Activated CD4-positive, alpha-beta T cell treated with anti-CD3 and anti-CD28 coated beads for 36 hours (primary cell): Measurements from ENCODE around the gene OTX2. TPM values are rescaled to one million over a fixed set of nuclear protein-coding genes. Genes with fewer than 3 reads are reported as not detected.

Experiments
- ATAC-seq: fragments of 200-7000 bp; cut with Tn5 transposase; one replicate; pipeline ENCODE4 v1.10.0; 2021; ENCODE audit warnings: mild to moderate bottlenecking, moderate library complexity
- CTCF ChIA-PET: fragments of 350-600 bp; sonication (Branson Sonifier 250); formaldehyde crosslinking; loops from one replicate; lab custom pipeline; 2021; ENCODE audit warnings: antibody characterized with exemption; lab: Charles Lee
- POLR2A ChIA-PET: fragments of 350-600 bp; sonication (Branson Sonifier 250); formaldehyde crosslinking; loops from one replicate; lab custom pipeline; 2021; ENCODE audit warnings: antibody characterized with exemption, inconsistent platforms; lab: Charles Lee
- DNase-seq: peaks from one replicate; pipeline ENCODE4 v3.0.0-alpha.2; 2020
- H3K27ac Mint-ChIP-seq: one replicate; pipeline ENCODE4 v1.8.0; 2021; ENCODE audit warnings: mixed read lengths
- H3K27me3 Mint-ChIP-seq: one replicate; pipeline ENCODE4 v1.8.0; 2021; ENCODE audit warnings: mixed read lengths
- H3K36me3 Mint-ChIP-seq: one replicate; pipeline ENCODE4 v1.8.0; 2021; ENCODE audit warnings: low read depth, mixed read lengths
- H3K4me1 Mint-ChIP-seq: one replicate; pipeline ENCODE4 v1.8.0; 2021; ENCODE audit warnings: mixed read lengths
- H3K4me3 Mint-ChIP-seq: one replicate; pipeline ENCODE4 v1.8.0; 2021; ENCODE audit warnings: mild to moderate bottlenecking, moderate library complexity, mixed read lengths
- H3K9me3 Mint-ChIP-seq: one replicate; pipeline ENCODE4 v1.8.0; 2021; ENCODE audit warnings: low read depth, mixed read lengths
- intact Hi-C, 2 experiments: fragments of 100-400 bp; cut with DNase I in 1 of 2; cut with micrococcal nuclease in 1 of 2; formaldehyde crosslinking; loops; one replicate each; pipeline versions ENCODE4 v1.14.2 to v1.15.1; 2022 to 2024; cut with DNase I, micrococcal nuclease
- total RNA-seq, 2 experiments: library from RNA; stranded (reverse); gene quantifications; one replicate each; pipeline ENCODE4 v1.2.3, GENCODE V29; 2021

Gene OTX2
- total RNA-seq, 2 experiments from 2014 or later, result not detected

DNA sequence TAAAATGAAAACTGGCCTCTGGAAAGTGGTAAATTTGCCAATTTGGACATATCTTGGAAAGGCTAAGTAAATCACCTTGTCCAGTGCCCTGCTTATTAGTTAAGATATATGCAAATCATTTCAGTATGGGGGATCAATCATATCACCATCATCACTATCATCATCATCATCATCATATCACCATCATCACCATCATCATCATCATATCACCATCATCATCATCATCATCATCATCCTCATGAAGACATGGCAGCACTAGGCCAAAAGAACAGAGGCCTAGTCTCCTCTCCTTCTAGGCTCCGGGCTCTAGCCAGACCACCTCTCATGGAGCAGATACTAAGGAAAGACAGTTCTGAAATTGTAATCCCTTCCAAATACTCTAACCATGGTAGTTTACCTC, 20.3 kb downstream of the OTX2 start:
- Mint-ChIP-seq H3K4me1 (no peaks in the 10 kb centered on the region), H3K27me3 (peaks cover 45% of the 10 kb centered on the region), H3K9me3 (no peaks in the 10 kb centered on the region), H3K4me3 (no peak overlapping the region), H3K27ac (no peak overlapping the region), H3K36me3 (no peaks in the 10 kb centered on the region)
- ChIA-PET CTCF (no interaction called here), POLR2A (no interaction called here)
- ATAC-seq, result no peak
- intact Hi-C loops, result no loop called here
- DNase-seq, result no peak

GRCh38 chr14:56787530-56787929, 22.7 kb downstream of the OTX2 start:
- intact Hi-C loops, result no loop called here
- no peak for DNase-seq
- no peaks in the 10 kb centered on the region for H3K36me3 Mint-ChIP-seq
- H3K27me3 Mint-ChIP-seq, result peaks cover 37% of the 10 kb centered on the region
- CTCF ChIA-PET, result no interaction called here
- H3K9me3 Mint-ChIP-seq, result no peaks in the 10 kb centered on the region
- no peak for ATAC-seq
- POLR2A ChIA-PET, result no interaction called here
- H3K4me3 Mint-ChIP-seq, result no peak overlapping the region
- H3K4me1 Mint-ChIP-seq, result no peaks in the 10 kb centered on the region
- H3K27ac Mint-ChIP-seq, result no peak overlapping the region

DNA sequence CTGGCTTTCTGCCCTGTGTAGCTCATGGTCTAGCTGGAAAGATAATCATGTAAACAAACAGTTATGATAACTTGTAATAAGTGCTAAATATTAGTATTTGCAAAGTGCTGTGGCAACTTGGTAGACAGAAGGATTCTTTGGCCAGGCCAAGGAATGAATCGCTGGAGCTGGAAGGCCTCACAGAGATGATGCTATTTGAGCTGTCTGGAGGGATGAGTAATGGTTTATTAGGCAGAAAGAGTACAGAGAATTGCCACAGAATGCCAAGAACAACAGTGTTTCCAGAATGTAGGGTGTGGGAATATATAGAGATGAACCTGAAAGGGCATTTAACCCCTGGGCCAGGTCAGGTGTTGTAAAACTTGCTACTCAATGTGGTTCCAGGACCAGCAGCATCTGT, 27.6 kb downstream of the OTX2 start:
- POLR2A ChIA-PET, result no interaction called here
- no peak for DNase-seq
- intact Hi-C loops, result no loop called here
- no peak overlapping the region for H3K4me3 Mint-ChIP-seq
- H3K4me1 Mint-ChIP-seq, result no peaks in the 10 kb centered on the region
- CTCF ChIA-PET, result no interaction called here
- H3K9me3 Mint-ChIP-seq, result no peaks in the 10 kb centered on the region
- H3K36me3 Mint-ChIP-seq, result no peaks in the 10 kb centered on the region
- ATAC-seq, result no peak
- H3K27ac Mint-ChIP-seq, result no peak overlapping the region
- peaks cover 17% of the 10 kb centered on the region for H3K27me3 Mint-ChIP-seq

DNA sequence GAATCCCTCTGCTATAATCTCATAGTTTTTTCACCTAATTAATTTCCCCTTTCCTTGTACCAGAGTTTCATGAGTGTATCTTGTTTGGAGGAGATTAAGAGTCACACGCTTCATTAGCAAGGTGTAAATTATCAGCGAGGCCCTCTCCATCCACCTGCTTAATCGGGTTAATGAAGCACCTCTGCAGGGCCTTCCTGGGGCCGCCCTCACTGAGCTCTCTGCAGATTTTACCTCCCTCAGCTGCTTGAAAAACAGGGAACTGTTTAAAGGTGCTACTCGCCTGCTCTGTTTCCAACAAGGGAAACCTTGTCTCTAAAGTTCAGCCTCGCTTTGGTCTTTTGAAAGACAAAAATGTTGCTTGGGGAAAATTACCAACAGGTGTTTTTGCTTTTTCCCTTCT, 35.8 kb downstream of the OTX2 start:
- no peak overlapping the region for H3K4me3 Mint-ChIP-seq
- no peaks in the 10 kb centered on the region for H3K4me1 Mint-ChIP-seq
- H3K27ac Mint-ChIP-seq, result no peak overlapping the region
- peaks cover 13% of the 10 kb centered on the region for H3K27me3 Mint-ChIP-seq
- POLR2A ChIA-PET, result no interaction called here
- intact Hi-C loops, result no loop called here
- ATAC-seq (no peak), DNase-seq (no peak)
- CTCF ChIA-PET, result no interaction called here
- no peaks in the 10 kb centered on the region for H3K9me3 Mint-ChIP-seq
- H3K36me3 Mint-ChIP-seq, result no peaks in the 10 kb centered on the region

- H3K36me3 Mint-ChIP-seq, result no peaks in the 10 kb centered on the region
- ChIA-PET CTCF (no interaction called here), POLR2A (no interaction called here)
- intact Hi-C loops, result no loop called here
- H3K9me3 Mint-ChIP-seq, result no peaks in the 10 kb centered on the region
- H3K27ac Mint-ChIP-seq, result no peak overlapping the region
- ATAC-seq, result no peak
- H3K4me1 Mint-ChIP-seq, result no peaks in the 10 kb centered on the region
- no peak for DNase-seq
- peaks cover 15% of the 10 kb centered on the region for H3K27me3 Mint-ChIP-seq
- H3K4me3 Mint-ChIP-seq, result no peak overlapping the region
Measured at GRCh38 chr14:56770512-56770911, 39.8 kb downstream of the OTX2 start.

GRCh38 chr14:56760164-56760914, 49.9 kb downstream of the OTX2 start:
- CTCF ChIA-PET, result interaction anchor here (0.6 kb wide), 1 partner anchor 258 kb away, joined by 3 read pairs; no protein-coding TSS in a partner anchor
- no peaks in the 10 kb centered on the region for H3K4me1 Mint-ChIP-seq
- H3K27ac Mint-ChIP-seq, result no peak overlapping the region
- peaks cover 11% of the 10 kb centered on the region for H3K27me3 Mint-ChIP-seq
- intact Hi-C loops, result no loop called here
- POLR2A ChIA-PET, result no interaction called here
- ATAC-seq (peak; percentile 39), DNase-seq (no peak)
- H3K9me3 Mint-ChIP-seq, result no peaks in the 10 kb centered on the region
- no peak overlapping the region for H3K4me3 Mint-ChIP-seq
- H3K36me3 Mint-ChIP-seq, result no peaks in the 10 kb centered on the region

DNA sequence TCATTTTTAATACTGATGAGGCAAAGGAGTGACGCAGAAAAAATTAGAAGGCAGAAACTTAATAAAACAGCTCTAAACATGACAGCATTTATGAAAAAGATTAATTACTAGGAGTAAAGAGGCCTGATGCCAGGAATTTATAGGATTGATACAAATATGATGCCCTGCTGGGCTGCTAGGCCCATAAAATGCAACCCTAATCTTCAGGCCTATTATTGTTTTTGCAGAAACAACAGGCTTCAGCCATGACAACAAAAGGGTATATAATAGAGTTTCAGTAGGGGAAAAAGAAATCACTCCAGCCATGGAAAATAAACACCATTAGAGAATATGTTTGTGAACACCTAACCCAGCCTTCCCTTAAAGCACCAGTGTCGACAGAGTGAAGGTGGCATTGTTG, 50.6 kb downstream of the OTX2 start:
- Mint-ChIP-seq H3K9me3 (no peaks in the 10 kb centered on the region), H3K27me3 (peaks cover 11% of the 10 kb centered on the region), H3K4me1 (no peaks in the 10 kb centered on the region), H3K4me3 (no peak overlapping the region), H3K27ac (no peak overlapping the region), H3K36me3 (no peaks in the 10 kb centered on the region)
- ATAC-seq (no peak), DNase-seq (no peak)
- intact Hi-C loops, result no loop called here
- CTCF ChIA-PET, result no interaction called here
- POLR2A ChIA-PET, result no interaction called here

DNA sequence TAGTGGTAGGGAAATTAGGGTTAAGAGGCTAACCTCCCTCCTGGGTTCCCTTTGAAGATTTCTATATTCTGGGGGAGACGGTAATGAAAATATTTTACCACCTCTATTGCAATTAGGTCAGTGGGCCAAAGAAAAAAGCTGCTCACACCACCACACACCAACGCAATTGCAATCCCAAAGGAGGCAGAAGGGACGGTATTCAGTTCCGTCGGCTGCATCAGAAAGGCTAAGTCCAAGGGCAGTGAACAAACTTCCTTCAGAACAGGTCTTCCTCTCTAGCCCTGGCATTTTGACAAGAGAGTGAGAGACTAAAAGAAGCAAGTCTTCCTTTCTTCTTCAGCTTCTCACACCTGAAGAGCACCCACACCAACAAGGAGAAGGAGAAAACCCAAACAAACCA, 51.2 kb downstream of the OTX2 start:
- peaks cover 9% of the 10 kb centered on the region for H3K27me3 Mint-ChIP-seq
- no peak overlapping the region for H3K27ac Mint-ChIP-seq
- H3K4me1 Mint-ChIP-seq, result no peaks in the 10 kb centered on the region
- H3K36me3 Mint-ChIP-seq, result no peaks in the 10 kb centered on the region
- DNase-seq (no peak), ATAC-seq (no peak)
- intact Hi-C loops, result no loop called here
- POLR2A ChIA-PET, result no interaction called here
- H3K4me3 Mint-ChIP-seq, result no peak overlapping the region
- CTCF ChIA-PET, result no interaction called here
- H3K9me3 Mint-ChIP-seq, result no peaks in the 10 kb centered on the region

DNA sequence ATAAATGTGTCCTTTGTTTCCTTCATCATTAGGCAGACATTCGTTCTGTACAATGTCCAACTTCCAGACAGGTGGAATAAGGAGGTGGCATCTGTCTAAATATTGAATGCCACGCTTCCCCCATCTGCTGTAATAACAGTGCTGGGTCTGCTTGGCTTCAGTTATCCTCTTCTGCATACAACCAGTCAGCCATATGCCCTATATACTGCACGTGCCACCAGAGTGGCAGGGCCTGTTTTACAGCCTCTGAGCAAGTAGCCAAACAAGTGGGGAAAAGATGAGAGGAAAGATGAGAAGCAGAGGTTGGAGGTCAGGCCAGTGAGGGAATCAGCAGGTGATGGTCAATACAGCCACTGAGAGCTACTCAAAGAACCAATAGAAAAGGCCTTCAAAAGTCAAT, 55.4 kb downstream of the OTX2 start:
- ChIA-PET CTCF (no interaction called here), POLR2A (no interaction called here)
- H3K27me3 Mint-ChIP-seq, result peaks cover 7% of the 10 kb centered on the region
- H3K4me1 Mint-ChIP-seq, result no peaks in the 10 kb centered on the region
- intact Hi-C loops, result no loop called here
- ATAC-seq, result no peak
- no peaks in the 10 kb centered on the region for H3K36me3 Mint-ChIP-seq
- H3K4me3 Mint-ChIP-seq, result no peak overlapping the region
- no peak for DNase-seq
- H3K27ac Mint-ChIP-seq, result no peak overlapping the region
- no peaks in the 10 kb centered on the region for H3K9me3 Mint-ChIP-seq

GRCh38 chr14:56753396-56753795, 56.9 kb downstream of the OTX2 start:
- POLR2A ChIA-PET, result no interaction called here
- CTCF ChIA-PET, result interaction anchor here (0.5 to 0.6 kb wide), 2 partner anchors 15 to 226 kb away, joined by 3 to 4 read pairs; no protein-coding TSS in a partner anchor
- intact Hi-C loops, result no loop called here
- Mint-ChIP-seq H3K27me3 (peaks cover 7% of the 10 kb centered on the region), H3K27ac (no peak overlapping the region), H3K36me3 (no peaks in the 10 kb centered on the region), H3K4me1 (no peaks in the 10 kb centered on the region), H3K4me3 (no peak overlapping the region), H3K9me3 (no peaks in the 10 kb centered on the region)
- DNase-seq (no peak), ATAC-seq (no peak)

DNA sequence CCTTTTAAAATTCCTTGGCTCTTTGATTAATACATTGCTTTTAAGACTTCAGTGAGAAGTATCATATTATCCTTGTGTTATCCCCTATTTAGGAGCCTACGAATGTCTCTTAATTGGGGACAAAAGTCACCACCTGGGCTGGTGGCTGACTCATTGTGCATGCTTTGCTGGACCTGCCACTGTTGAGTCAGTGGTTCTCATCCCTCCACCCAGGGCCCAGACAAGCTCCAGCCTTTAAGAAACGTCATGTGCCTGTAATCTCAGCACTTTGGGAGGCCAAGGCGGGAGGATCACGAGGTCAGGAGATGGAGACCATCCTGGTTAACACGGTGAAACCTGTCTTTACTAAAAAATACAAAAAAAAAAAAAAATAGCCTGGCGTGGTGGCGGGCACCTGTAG, 57.9 kb downstream of the OTX2 start:
- Mint-ChIP-seq H3K27me3 (peaks cover 10% of the 10 kb centered on the region), H3K4me3 (no peak overlapping the region), H3K4me1 (no peaks in the 10 kb centered on the region), H3K27ac (no peak overlapping the region), H3K9me3 (no peaks in the 10 kb centered on the region), H3K36me3 (no peaks in the 10 kb centered on the region)
- ChIA-PET POLR2A (interaction anchor here (0.5 kb wide), 1 partner anchor 191 kb away, joined by 3 read pairs; no protein-coding TSS in a partner anchor), CTCF (no interaction called here)
- ATAC-seq, result no peak
- DNase-seq, result no peak
- intact Hi-C loops, result no loop called here

DNA sequence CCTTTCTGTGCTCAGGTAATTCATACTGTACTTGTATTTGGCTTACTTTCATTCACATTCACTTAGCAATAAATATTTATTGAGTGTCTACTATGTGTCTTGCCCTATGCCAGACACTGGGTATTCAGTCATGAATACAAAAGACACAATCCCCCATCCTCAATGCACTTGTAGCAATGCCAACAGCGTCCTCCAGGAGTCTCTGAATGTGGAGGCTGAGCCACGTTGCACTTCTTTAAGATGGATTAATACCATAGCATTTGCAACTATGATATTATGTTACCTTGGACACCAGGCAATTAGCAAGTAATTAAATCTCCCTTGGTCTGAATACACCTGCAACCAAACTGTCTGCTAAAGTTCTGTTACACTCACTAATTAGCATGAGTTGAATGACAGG, 58.8 kb downstream of the OTX2 start:
- ATAC-seq (no peak), DNase-seq (no peak)
- Mint-ChIP-seq H3K4me3 (no peak overlapping the region), H3K4me1 (no peaks in the 10 kb centered on the region), H3K9me3 (no peaks in the 10 kb centered on the region), H3K36me3 (no peaks in the 10 kb centered on the region), H3K27me3 (peaks cover 10% of the 10 kb centered on the region), H3K27ac (no peak overlapping the region)
- ChIA-PET CTCF (no interaction called here), POLR2A (interaction anchor here (0.7 kb wide), 1 partner anchor 54 kb away, joined by 3 read pairs; no protein-coding TSS in a partner anchor)
- intact Hi-C loops, result no loop called here
